Endometrial microvascular endothelial cells (primary cell): ENCODE results near the gene NAA25. TPM values are rescaled to one million over a fixed set of nuclear protein-coding genes. Genes with fewer than 3 reads are reported as not detected.

ENCODE experiments used
- in situ Hi-C: cut with HindIII; loops from 2 replicates; pipeline ENCODE4 v1.10.0; 2017; ENCODE audit warnings: low sequenced_read_pairs, low pct_unique_long_range_greater_than_20kb; ENCODE audit errors: inconsistent ontology term
- total RNA-seq: library from RNA; depleted of rRNA; stranded (reverse); fragments of >200 nt; gene quantifications from one replicate; pipeline ENCODE4 v1.2.3, GENCODE V29; 2015; ENCODE audit errors: inconsistent ontology term

NAA25 gene
- 22.8 TPM for total RNA-seq

DNA sequence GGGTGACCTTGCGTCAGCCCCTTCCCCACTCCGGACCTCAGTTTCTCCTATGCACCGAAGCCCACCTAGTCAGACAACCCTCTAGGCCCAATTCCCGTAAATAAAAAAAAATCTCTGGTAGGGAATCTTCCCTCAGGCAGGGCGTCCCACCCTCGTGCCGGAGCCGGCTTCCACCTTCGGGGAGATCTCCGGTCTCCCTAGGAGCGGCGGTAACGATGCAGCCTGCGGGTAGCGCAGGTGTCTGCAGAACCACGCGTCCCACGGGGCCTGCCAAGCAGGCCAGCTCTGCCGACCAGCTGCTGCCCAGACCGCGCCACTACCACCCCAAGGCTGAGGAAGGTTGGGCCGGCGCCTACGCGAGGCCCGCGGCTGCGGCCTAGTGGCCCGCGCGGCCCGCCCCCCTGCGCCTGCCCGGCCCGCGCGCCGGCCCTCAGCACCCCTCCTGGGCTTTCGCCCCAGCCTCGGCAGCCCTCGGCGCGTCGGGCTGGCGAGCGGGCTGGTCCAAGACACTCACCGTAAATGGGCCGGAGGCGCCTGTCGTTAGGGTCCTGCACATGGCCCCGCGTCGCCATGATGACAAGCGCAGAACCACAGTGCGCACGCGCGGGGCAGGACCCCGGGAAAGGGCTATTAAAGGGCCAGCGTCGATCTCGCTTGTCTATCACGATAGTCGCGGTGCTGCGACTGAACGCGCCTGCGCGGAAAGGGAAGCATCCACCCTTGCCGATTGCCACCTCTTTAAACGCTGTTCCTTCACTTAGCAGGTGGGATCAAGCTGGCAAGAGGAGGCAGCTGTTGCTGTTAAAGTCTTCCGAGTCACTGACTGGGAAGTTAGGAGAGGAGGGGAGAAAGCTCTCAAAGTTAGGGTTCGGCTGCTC lies at the start of gene NAA25:
TSS of gene NAA25 (minus strand) at position 582 of the 878 bp plus-strand sequence. CDS start at position 572, 10 bp downstream.
- in situ Hi-C loops, result no loop called here

GRCh38 chr12:112153893-112154219 lies 45.3 kb upstream of the NAA25 start:
- in situ Hi-C loops, result no loop called here

DNA sequence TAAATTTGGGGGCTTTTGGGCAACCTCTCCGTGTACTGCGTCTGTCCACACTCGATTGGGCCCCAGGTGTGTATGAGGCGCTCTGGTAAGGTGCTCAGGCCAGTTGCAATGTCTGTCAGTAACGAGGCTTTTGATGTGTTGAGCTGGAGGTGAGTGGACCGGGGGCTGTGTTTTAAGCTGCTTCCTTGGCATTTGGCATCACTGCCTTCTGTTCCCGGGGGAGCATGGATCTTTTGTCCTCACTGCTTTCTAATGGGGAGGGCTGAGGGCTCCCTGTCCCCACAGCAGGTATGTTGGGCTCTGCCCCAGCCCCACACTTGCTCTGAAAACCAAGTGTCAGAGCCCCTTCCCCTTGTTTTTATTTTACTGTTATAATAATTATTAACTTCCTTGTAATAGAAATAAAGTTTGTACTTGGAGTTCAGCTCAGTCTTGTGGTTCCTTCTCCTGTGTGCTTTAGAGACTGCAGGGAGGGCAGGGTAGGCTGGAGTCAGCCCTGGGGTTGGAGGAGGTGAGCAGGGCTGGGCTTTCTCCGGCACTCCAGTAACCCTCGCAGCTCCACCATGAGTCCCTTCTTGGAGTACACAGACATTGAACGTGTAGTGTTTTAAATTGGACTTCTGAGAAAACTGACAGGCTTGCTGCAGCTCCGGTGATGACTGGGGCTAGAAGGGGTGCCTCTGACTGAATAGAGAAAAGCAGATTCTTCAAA lies 44.8 kb upstream of the NAA25 start:
- in situ Hi-C loops, result no loop called here

GRCh38 chr12:112151766-112152541 lies 43.4 kb upstream of the NAA25 start:
- in situ Hi-C loops, result no loop called here

GRCh38 chr12:112149596-112149995 lies 41.0 kb upstream of the NAA25 start:
- in situ Hi-C loops, result no loop called here

GRCh38 chr12:112148031-112148513 lies 39.5 kb upstream of the NAA25 start:
- in situ Hi-C loops, result no loop called here

GRCh38 chr12:112146123-112146522 lies 37.5 kb upstream of the NAA25 start:
- in situ Hi-C loops, result no loop called here

GRCh38 chr12:112140728-112141127 lies 32.1 kb upstream of the NAA25 start:
- in situ Hi-C loops, result no loop called here

DNA sequence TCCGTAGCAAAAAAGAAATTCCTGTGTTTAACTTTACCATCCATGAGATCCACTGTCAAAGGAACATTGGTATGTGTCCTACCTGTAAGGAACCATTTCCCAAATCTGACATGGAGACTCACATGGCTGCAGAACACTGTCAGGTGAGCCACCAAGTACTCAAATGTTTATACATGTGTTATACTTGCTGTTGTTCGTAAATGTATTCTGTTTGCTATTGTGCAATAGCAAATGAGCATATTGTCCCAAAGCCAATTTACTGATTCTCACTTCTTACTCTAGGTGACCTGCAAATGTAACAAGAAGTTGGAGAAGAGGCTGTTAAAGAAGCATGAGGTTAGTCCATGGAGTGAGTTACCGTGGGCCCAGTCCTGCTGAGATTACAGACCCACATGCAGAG lies 26.1 kb upstream of the NAA25 start:
- in situ Hi-C loops, result no loop called here

GRCh38 chr12:112133418-112133817 lies 24.8 kb upstream of the NAA25 start:
- in situ Hi-C loops, result no loop called here

DNA sequence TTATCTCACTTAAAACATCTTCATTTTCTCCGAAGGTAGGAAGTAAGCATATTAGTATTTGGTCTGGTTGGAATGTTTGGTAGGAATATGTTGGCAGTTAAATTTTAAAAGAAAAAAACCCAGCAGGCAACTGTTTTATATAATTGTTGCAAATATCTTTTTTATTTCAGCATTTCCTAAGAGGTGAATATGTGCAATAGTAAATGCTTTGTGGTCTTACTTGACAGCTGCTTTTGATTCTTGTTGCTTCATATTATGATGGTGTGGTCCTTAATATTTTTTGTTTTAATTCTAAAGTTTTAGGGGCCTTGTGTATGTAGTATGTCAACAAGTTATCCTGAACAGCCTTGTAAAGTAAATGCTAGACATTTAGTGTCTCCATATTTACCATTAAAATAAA lies 23.1 kb upstream of the NAA25 start:
- in situ Hi-C loops, result no loop called here

- in situ Hi-C loops, result no loop called here
Measured at GRCh38 chr12:112130441-112130998, 21.9 kb upstream of the NAA25 start.

- in situ Hi-C loops, result no loop called here
Measured at GRCh38 chr12:112126911-112127310, 18.3 kb upstream of the NAA25 start.

DNA sequence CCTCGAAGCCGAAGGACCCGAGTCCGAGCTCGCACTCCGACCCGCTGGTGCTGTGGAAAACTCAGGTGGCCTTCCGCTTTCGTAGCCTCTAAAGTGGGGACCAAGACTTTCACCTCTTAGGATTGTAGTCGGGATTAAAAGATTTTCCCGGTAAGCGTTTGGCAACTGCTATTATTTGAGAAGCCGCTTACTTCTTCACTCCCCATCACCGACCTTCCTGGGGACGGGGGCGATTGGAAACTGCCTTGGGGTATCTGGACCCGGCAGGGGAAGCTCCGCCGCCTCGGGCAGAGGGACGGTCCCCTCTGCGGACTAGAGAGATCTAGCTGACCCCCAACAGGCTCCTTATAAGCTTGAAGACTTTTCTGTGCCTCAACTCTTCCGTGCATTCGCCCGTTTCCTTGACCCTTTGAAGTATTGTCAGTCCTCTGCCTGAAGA lies 17.4 kb upstream of the NAA25 start:
- in situ Hi-C loops, result no loop called here

- in situ Hi-C loops, result no loop called here
Measured at GRCh38 chr12:112125250-112125999, 16.8 kb upstream of the NAA25 start, which contains the start of gene TRAFD1. Gene TRAFD1, plus strand, starts transcription at chr12:112125560. Its CDS starts 4,963 bp downstream, at chr12:112130523.

GRCh38 chr12:112124918-112125249 lies 16.3 kb upstream of the NAA25 start:
- in situ Hi-C loops, result no loop called here

DNA sequence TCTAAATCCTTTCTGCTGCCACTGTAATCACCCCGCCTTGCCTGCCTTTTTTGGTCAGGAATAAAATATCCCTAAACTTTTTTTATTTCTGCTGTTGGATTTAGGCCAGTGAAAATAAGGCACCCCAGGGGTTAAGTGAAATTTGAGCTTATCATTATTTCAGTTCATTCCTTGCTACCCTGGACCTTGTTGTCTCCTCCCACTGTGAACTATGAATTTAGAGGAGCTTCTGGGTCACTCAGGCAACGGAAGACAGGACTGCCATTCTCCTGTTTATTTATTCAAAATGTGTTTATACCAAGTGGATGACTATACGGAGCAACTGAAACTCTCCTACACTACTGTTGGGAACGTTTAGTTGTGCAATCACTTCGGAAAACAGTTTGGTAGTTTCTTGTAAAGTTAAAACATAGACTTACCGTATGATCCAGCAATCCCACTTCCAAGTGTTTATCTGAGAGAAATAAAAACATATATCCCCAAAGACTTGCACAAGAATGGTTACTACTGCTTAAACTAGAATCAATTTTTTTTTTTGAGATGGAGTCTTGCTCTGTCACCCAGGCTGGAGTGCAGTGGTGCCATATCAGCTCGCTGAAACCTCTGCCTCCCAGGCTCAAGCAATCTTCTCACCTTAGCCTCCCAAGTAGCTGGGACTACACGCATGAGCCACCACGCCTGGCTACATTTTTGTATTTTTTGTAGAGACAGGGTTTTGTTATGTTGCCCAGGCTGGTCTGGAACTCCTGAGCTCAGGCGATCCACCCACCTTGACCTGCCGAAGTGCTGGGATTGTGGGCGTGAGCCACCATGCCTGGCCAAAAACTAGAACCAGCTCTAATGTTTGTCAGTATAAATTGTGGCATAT lies 14.5 kb upstream of the NAA25 start:
- in situ Hi-C loops, result no loop called here
